SJSA1 (cell line): ENCODE results near the gene CYP4A22. TPM values are rescaled to one million over a fixed set of nuclear protein-coding genes. Genes with fewer than 3 reads are reported as not detected.
"Not testable (repeated sequence)": the region's sequence is repeated elsewhere in the genome, so short reads cannot be mapped to it uniquely, and the experiment has no call there.

Experiments used
- DNase-seq, 2 experiments: peaks; one replicate each; pipeline ENCODE4 v3.0.0-alpha.2; 2015 to 2020; ENCODE audit warnings: low spot score in 2 of 2, low read depth in 1 of 2
- H3K27ac ChIP-seq: fragments of 250-450 bp; sonication (Bioruptor Pico); 2 replicates; pipeline ENCODE4 v1.5.1; 2020; ENCODE audit warnings: mild to moderate bottlenecking, moderate library complexity
- H3K27me3 ChIP-seq: fragments of 250-450 bp; sonication (Bioruptor Pico); replicated peaks from 2 replicates; pipeline ENCODE4 v1.5.1; 2020; ENCODE audit warnings: mild to moderate bottlenecking, moderate library complexity
- H3K36me3 ChIP-seq: fragments of 250-450 bp; sonication (Bioruptor Pico); 2 replicates; pipeline ENCODE4 v1.5.1; 2020; ENCODE audit warnings: mild to moderate bottlenecking
- H3K4me1 ChIP-seq: fragments of 250-450 bp; sonication (Bioruptor Pico); replicated peaks from 2 replicates; pipeline ENCODE4 v1.6.1; 2021; ENCODE audit warnings: mild to moderate bottlenecking
- H3K4me3 ChIP-seq: fragments of 250-450 bp; sonication (Bioruptor Pico); 2 replicates; pipeline ENCODE4 v1.5.1; 2020; ENCODE audit warnings: mild to moderate bottlenecking
- H3K9me3 ChIP-seq: fragments of 250-450 bp; sonication (Bioruptor Pico); replicated peaks from 2 replicates; pipeline ENCODE4 v1.5.1; 2020; ENCODE audit warnings: mild to moderate bottlenecking
- total RNA-seq: library from RNA; depleted of rRNA; stranded (reverse); fragments of >200 nt; shearing (Covaris generic); gene quantifications from 2 replicates; pipeline ENCODE4 v1.2.3, GENCODE V29; 2014

Gene CYP4A22
- total RNA-seq, 1 experiment from 2014 or later: not detected

DNA sequence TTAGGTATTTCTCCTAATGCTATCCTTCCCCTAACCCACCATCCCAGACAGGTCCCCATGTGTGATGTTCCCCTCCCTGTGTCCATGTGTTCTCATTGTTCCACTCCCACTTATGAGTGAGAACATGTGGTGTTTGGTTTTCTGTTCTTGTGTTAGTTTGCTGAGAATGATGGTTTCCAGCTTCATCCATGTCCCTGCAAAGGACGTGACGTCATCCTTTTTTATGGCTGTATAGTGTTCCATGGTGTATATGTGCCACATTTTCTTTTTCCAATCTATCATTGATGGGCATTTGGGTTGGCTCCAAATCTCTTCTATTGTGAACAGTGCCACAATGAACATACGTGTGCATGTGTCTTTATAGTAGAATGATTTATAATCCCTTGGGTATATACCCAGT is 4.6 kb upstream of the CYP4A22 start:
- not testable (repeated sequence) for H3K27ac ChIP-seq, H3K9me3 ChIP-seq, H3K4me1 ChIP-seq, H3K36me3 ChIP-seq, H3K27me3 ChIP-seq, DNase-seq, H3K4me3 ChIP-seq

GRCh38 chr1:47137925-47138615 is 829 bp downstream of the CYP4A22 start:
- H3K36me3 ChIP-seq: no peaks in the 10 kb centered on the region
- H3K4me3 ChIP-seq: no peak overlapping the region
- H3K9me3 ChIP-seq: no peaks in the 10 kb centered on the region
- no peaks in the 10 kb centered on the region for H3K4me1 ChIP-seq
- DNase-seq: no peak
- no peaks in the 10 kb centered on the region for H3K27me3 ChIP-seq
- no peak overlapping the region for H3K27ac ChIP-seq

DNA sequence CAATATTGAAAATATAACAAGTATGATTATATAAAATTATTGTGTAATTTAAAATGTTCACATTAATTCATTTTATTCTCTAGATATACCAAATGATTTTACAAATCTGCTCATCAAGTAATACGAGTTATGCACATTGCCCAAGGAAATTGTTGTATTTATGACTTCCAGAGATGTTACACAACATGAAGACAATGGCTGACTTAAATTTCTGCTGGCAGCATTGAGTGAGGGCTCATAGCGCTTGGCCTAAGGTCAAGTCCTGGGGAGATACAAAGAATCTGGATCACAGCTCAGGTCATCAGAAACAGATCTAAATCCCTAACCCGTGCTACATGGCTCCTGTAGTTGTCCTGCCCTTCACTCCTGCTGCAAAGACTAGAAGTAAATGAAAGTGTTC is 3.1 kb downstream of the CYP4A22 start:
- not testable (repeated sequence) for H3K4me3 ChIP-seq, H3K27ac ChIP-seq, H3K9me3 ChIP-seq, H3K36me3 ChIP-seq, DNase-seq, H3K4me1 ChIP-seq, H3K27me3 ChIP-seq

- not testable (repeated sequence) for H3K4me1 ChIP-seq, H3K36me3 ChIP-seq, H3K27me3 ChIP-seq, DNase-seq, H3K27ac ChIP-seq, H3K9me3 ChIP-seq, H3K4me3 ChIP-seq
Observed at GRCh38 chr1:47143654-47144053, 6.4 kb downstream of the CYP4A22 start.

- not testable (repeated sequence) for H3K9me3 ChIP-seq, H3K27ac ChIP-seq, H3K4me1 ChIP-seq, H3K4me3 ChIP-seq, H3K27me3 ChIP-seq, H3K36me3 ChIP-seq, DNase-seq
Observed at GRCh38 chr1:47146495-47146894, 9.3 kb downstream of the CYP4A22 start.

DNA sequence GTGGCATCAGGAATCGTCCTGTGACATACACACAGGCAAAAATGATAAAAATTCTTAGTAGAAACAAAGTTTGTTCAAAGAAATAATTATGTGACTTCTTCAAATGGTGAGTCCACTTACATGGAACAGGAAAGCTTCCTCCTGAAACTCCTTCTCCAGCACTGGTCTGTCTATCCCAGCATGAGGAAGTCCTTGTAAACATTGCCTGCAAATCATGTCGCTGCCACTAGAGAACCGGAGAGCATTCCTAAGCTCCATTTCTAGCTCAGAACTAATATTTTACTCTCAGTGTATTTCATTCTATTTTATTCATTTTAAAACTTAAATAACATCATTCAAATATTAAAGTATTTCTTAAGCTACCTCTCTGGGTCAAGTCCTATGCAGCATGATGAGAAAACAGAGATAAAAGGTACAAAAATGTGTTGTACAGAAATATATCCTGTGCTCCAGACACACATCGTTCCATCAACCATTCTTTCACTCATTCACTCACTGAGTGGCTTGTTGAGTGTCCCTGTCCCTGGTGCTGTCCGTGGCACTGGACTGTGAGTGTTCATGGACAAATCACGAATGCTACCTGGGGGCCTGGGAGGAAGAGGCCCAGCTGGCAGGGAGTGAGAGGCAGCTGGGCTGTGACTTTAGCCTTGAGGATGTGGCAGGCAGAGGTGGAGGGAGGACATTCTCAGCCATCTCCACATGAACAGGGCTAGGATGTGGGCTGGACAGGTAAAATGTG is 10.0 kb downstream of the CYP4A22 start:
- H3K36me3 ChIP-seq: no peaks in the 10 kb centered on the region
- H3K27ac ChIP-seq: no peak overlapping the region
- H3K4me1 ChIP-seq: no peaks in the 10 kb centered on the region
- H3K27me3 ChIP-seq: 0 out of 2 replicates have a peak, but pooled peaks cover 3% of the 10 kb centered on the region
- no peak for DNase-seq
- no peak overlapping the region for H3K4me3 ChIP-seq
- H3K9me3 ChIP-seq: no peaks in the 10 kb centered on the region

- H3K27me3 ChIP-seq, H3K36me3 ChIP-seq, DNase-seq, H3K4me1 ChIP-seq, H3K27ac ChIP-seq, H3K9me3 ChIP-seq, H3K4me3 ChIP-seq: not testable (repeated sequence)
Observed at GRCh38 chr1:47149162-47149561, 11.9 kb downstream of the CYP4A22 start.

DNA sequence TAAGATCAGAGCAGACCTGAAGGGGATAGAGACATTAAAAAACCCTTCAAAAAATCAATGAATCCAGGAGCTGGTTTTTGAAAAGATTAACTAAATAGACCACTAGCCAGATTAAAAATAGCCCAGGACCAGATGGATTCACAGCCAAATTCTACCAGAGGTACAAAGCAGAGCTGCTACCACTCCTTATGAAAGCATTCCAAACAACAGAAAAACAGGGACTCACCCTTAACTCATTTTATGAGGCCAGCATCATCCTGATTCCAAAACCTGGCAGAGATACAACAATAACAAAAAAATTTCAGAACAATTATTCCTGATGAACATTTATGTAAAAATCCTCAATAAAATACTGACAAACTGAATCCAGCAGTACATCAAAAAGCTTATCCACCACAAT is 19.2 kb downstream of the CYP4A22 start:
- not testable (repeated sequence) for H3K9me3 ChIP-seq, H3K4me3 ChIP-seq, H3K4me1 ChIP-seq, H3K36me3 ChIP-seq, H3K27ac ChIP-seq, H3K27me3 ChIP-seq, DNase-seq

DNA sequence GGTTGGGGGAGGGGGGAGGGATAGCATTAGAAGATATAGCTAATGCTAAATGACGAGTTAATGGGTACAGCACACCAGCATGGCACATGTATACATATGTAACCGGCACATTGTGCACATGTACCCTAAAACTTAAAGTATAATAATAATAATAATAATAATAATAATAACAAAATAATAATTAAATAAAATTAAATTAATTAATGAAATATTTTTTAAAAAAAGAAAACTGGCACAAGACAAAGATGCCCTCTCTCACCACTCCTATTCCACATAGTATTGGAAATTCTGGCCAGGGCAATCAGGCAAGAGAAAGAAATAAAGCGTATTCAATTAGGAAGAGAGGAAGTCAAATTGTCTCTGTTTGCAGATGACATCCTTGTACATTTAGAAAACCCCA is 20.7 kb downstream of the CYP4A22 start:
- H3K27me3 ChIP-seq, H3K4me3 ChIP-seq, H3K4me1 ChIP-seq, H3K27ac ChIP-seq, DNase-seq, H3K36me3 ChIP-seq, H3K9me3 ChIP-seq: not testable (repeated sequence)

DNA sequence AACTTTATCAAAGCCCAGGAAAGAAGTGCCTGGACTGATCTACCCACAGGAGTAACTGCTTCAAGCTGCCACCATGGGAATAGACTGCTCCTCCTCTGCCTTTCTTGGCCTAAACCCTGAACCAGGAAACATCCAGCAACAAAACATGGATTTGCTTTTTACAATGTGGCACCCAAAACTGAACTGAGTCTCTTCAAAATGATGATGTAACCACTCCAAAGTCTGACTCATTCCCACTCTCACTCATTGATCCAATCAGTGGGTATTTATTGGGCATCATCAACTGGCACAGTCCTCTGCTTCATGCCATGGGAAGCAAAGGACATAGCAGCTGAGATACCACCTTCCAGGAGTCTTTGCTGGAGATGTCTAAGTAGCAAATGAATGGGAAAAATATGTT is 23.5 kb downstream of the CYP4A22 start:
- no peaks in the 10 kb centered on the region for H3K4me1 ChIP-seq
- H3K36me3 ChIP-seq: no peaks in the 10 kb centered on the region
- H3K27ac ChIP-seq: no peak overlapping the region
- H3K9me3 ChIP-seq: no peaks in the 10 kb centered on the region
- H3K4me3 ChIP-seq: no peak overlapping the region
- no peaks in the 10 kb centered on the region for H3K27me3 ChIP-seq
- no peak for DNase-seq

GRCh38 chr1:47161298-47162040 is 24.2 kb downstream of the CYP4A22 start:
- Histone ChIP-seq H3K4me3 (no peak overlapping the region), H3K9me3 (no peaks in the 10 kb centered on the region), H3K27me3 (no peaks in the 10 kb centered on the region), H3K4me1 (no peaks in the 10 kb centered on the region), H3K36me3 (no peaks in the 10 kb centered on the region), H3K27ac (no peak overlapping the region)
- DNase-seq: no peak

- H3K4me3 ChIP-seq: no peak overlapping the region
- no peak overlapping the region for H3K27ac ChIP-seq
- DNase-seq: no peak
- H3K36me3 ChIP-seq: no peaks in the 10 kb centered on the region
- H3K9me3 ChIP-seq: no peaks in the 10 kb centered on the region
- no peaks in the 10 kb centered on the region for H3K4me1 ChIP-seq
- no peaks in the 10 kb centered on the region for H3K27me3 ChIP-seq
Observed at GRCh38 chr1:47164552-47164951, 27.3 kb downstream of the CYP4A22 start.

- Histone ChIP-seq H3K4me1 (no peaks in the 10 kb centered on the region), H3K9me3 (no peaks in the 10 kb centered on the region), H3K27ac (no peak overlapping the region), H3K4me3 (no peak overlapping the region), H3K27me3 (no peaks in the 10 kb centered on the region), H3K36me3 (no peaks in the 10 kb centered on the region)
- no peak for DNase-seq
Observed at GRCh38 chr1:47172782-47173181, 35.5 kb downstream of the CYP4A22 start.

DNA sequence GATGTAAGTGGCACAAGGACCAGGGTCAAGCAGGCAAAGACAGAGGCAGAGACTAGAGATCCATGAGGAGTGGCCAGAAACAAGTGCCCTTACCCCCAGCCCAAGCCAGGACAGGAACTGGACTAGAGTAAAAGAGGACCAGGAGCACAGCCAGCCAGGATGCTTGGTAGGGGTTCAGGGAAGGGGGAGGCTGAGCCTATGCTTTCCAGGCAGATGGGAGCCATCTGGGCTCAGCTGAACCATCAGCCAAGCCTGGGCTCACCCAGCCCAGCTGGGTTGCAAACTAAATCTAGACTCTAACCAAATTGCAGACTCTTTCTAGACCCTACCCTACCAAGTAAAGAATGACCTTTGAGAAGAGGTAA is 37.4 kb downstream of the CYP4A22 start:
- no peak for DNase-seq
- Histone ChIP-seq H3K9me3 (no peaks in the 10 kb centered on the region), H3K36me3 (no peaks in the 10 kb centered on the region), H3K4me1 (0 out of 2 replicates have a peak, but pooled peaks cover 8% of the 10 kb centered on the region), H3K27ac (no peak overlapping the region), H3K4me3 (no peak overlapping the region), H3K27me3 (no peaks in the 10 kb centered on the region)
